Measurements from ENCODE around the gene HOXD9.

Gene HOXD9

GRCh38 chr2:176156807-176157498 lies 34.4 kb downstream of the HOXD9 start, which contains the start of gene HOXD3:
Gene HOXD3, plus strand, starts transcription at chr2:176157307. Its CDS starts 11,808 bp downstream, at chr2:176169115.
- H3K9me3 ChIP-seq (ENCODE audit: insufficient read depth, low read length), result no peaks in the 10 kb centered on the region
- peaks cover 14% of the 10 kb centered on the region for H3K4me1 ChIP-seq (ENCODE audit: insufficient read depth, insufficient read length)
- TF ChIP-seq YY1 (IDR thresholded peaks at IDR 0.05; ENCODE audit: insufficient read depth, insufficient read length) (no peak), ZNF274 (IDR thresholded peaks at IDR 0.05; ENCODE audit: low read depth, low read length) (no peak), SUZ12 (IDR thresholded peaks at IDR 0.05; ENCODE audit: extremely low read depth, insufficient read depth, insufficient read length) (no peak)
- peaks cover 100% of the 10 kb centered on the region for H3K27me3 ChIP-seq (ENCODE audit: insufficient read depth, insufficient read length)
- no peaks in the 10 kb centered on the region for H3K36me3 ChIP-seq (ENCODE audit: insufficient read depth, insufficient read length, low read length)
- H3K4me3 ChIP-seq (ENCODE audit: insufficient read length, low read depth), result peak within 1 kb of the TSS; percentile 8
- H3K9ac ChIP-seq (ENCODE audit: insufficient read length, low read depth), result no peak within 1 kb of the TSS
- no peak for DNase-seq (ENCODE audit: low read depth, low spot score)

GRCh38 chr2:176157499-176158185 lies 35.1 kb downstream of the HOXD9 start:
- no peak for DNase-seq (ENCODE audit: low read depth, low spot score)
- no peaks in the 10 kb centered on the region for H3K36me3 ChIP-seq (ENCODE audit: insufficient read depth, insufficient read length, low read length)
- no peaks in the 10 kb centered on the region for H3K9me3 ChIP-seq (ENCODE audit: insufficient read depth, low read length)
- no peak for TF ChIP-seq ZNF274 (IDR thresholded peaks at IDR 0.05; ENCODE audit: low read depth, low read length)
- TF ChIP-seq SUZ12 (IDR thresholded peaks at IDR 0.05; ENCODE audit: extremely low read depth, insufficient read depth, insufficient read length), result peak; percentile 97
- H3K4me1 ChIP-seq (ENCODE audit: insufficient read depth, insufficient read length), result peaks cover 14% of the 10 kb centered on the region
- H3K4me3 ChIP-seq (ENCODE audit: insufficient read length, low read depth), result peak overlapping the region; percentile 8
- peaks cover 100% of the 10 kb centered on the region for H3K27me3 ChIP-seq (ENCODE audit: insufficient read depth, insufficient read length)
- no peak overlapping the region for H3K9ac ChIP-seq (ENCODE audit: insufficient read length, low read depth)

DNA sequence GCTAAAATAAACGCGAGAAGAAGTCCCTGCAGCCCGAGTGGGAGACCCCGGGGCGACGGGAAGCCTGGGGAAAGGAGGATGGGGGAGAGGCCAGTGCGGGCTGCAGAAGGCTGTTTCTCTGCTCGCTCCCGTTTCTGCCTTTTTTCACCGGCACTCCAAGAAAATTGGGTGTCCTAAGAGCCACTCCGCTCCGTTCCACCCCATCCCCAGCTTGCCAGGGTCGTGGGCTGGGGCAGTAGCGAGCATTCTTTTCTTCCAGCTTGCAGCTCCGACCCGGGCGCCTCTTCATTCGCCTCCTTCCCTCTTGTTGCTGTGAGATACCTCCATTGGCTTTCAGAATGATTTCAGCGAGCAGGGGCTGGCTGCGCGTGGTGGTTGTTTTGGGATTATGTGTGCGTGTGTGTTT lies 35.7 kb downstream of the HOXD9 start:
- Histone ChIP-seq H3K27me3 (ENCODE audit: insufficient read depth, insufficient read length) (peaks cover 100% of the 10 kb centered on the region), H3K4me3 (ENCODE audit: insufficient read length, low read depth) (no peak overlapping the region), H3K36me3 (ENCODE audit: insufficient read depth, insufficient read length, low read length) (no peaks in the 10 kb centered on the region), H3K9me3 (ENCODE audit: insufficient read depth, low read length) (no peaks in the 10 kb centered on the region), H3K9ac (ENCODE audit: insufficient read length, low read depth) (no peak overlapping the region), H3K4me1 (ENCODE audit: insufficient read depth, insufficient read length) (peaks cover 14% of the 10 kb centered on the region)
- no peak for DNase-seq (ENCODE audit: low read depth, low spot score)
- TF ChIP-seq SUZ12 (IDR thresholded peaks at IDR 0.05; ENCODE audit: extremely low read depth, insufficient read depth, insufficient read length), result no peak
- TF ChIP-seq YY1 (IDR thresholded peaks at IDR 0.05; ENCODE audit: insufficient read depth, insufficient read length), result no peak
- no peak for TF ChIP-seq ZNF274 (IDR thresholded peaks at IDR 0.05; ENCODE audit: low read depth, low read length)

- H3K9ac ChIP-seq (ENCODE audit: insufficient read length, low read depth), result no peak overlapping the region
- H3K9me3 ChIP-seq (ENCODE audit: insufficient read depth, low read length), result no peaks in the 10 kb centered on the region
Observed at GRCh38 chr2:176158855-176159662, 36.5 kb downstream of the HOXD9 start.

DNA sequence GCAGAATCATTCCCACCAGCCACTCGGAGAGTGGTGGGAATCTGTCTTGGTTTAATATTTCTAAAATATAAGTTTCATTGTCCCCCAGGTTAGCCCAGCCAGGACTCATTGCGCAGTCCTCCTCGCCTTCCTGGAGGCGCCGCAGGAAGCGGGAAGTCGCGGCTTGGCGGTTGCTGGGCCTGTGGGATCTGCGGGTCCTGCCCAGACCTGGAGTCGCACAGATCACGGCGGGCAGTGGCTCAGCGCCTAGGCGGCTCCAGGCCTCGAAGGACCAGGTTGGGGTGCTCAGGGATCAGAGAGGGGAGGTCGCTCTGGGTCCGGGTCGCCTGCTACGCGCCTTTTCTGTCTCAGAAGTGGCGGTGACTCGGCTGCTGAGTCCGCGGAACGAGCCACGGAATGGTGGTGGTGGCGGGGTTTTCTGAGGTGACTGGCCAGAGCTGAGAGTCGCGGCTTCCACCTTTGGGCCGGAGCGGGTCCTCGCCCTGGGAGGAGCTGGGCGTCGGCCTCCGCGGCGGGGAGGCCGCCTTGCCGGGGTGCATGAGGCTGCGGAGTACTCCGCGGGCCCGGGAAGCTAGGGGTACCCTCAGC lies 37.2 kb downstream of the HOXD9 start:
- DNase-seq (ENCODE audit: low read depth, low spot score), result no peak
- peaks cover 21% of the 10 kb centered on the region for H3K4me1 ChIP-seq (ENCODE audit: insufficient read depth, insufficient read length)
- peaks cover 100% of the 10 kb centered on the region for H3K27me3 ChIP-seq (ENCODE audit: insufficient read depth, insufficient read length)
- no peaks in the 10 kb centered on the region for H3K36me3 ChIP-seq (ENCODE audit: insufficient read depth, insufficient read length, low read length)
- H3K9ac ChIP-seq (ENCODE audit: insufficient read length, low read depth), result peak overlapping the region; percentile 61
- TF ChIP-seq YY1 (IDR thresholded peaks at IDR 0.05; ENCODE audit: insufficient read depth, insufficient read length) (no peak), SUZ12 (IDR thresholded peaks at IDR 0.05; ENCODE audit: extremely low read depth, insufficient read depth, insufficient read length) (no peak)
- H3K9me3 ChIP-seq (ENCODE audit: insufficient read depth, low read length), result no peaks in the 10 kb centered on the region
- peak overlapping the region; percentile 26 for H3K4me3 ChIP-seq (ENCODE audit: insufficient read length, low read depth)

More at GRCh38 chr2:176158855-176159662, 36.5 kb downstream of the HOXD9 start:
- DNase-seq (ENCODE audit: low read depth, low spot score), result no peak
- no peaks in the 10 kb centered on the region for H3K36me3 ChIP-seq (ENCODE audit: insufficient read depth, insufficient read length, low read length)
- peaks cover 100% of the 10 kb centered on the region for H3K27me3 ChIP-seq (ENCODE audit: insufficient read depth, insufficient read length)
- TF ChIP-seq SUZ12 (IDR thresholded peaks at IDR 0.05; ENCODE audit: extremely low read depth, insufficient read depth, insufficient read length), result no peak
- no peak for TF ChIP-seq YY1 (IDR thresholded peaks at IDR 0.05; ENCODE audit: insufficient read depth, insufficient read length)
- TF ChIP-seq ZNF274 (IDR thresholded peaks at IDR 0.05; ENCODE audit: low read depth, low read length), result no peak
- H3K4me1 ChIP-seq (ENCODE audit: insufficient read depth, insufficient read length), result peaks cover 18% of the 10 kb centered on the region
- H3K4me3 ChIP-seq (ENCODE audit: insufficient read length, low read depth), result peak overlapping the region; percentile 26

DNA sequence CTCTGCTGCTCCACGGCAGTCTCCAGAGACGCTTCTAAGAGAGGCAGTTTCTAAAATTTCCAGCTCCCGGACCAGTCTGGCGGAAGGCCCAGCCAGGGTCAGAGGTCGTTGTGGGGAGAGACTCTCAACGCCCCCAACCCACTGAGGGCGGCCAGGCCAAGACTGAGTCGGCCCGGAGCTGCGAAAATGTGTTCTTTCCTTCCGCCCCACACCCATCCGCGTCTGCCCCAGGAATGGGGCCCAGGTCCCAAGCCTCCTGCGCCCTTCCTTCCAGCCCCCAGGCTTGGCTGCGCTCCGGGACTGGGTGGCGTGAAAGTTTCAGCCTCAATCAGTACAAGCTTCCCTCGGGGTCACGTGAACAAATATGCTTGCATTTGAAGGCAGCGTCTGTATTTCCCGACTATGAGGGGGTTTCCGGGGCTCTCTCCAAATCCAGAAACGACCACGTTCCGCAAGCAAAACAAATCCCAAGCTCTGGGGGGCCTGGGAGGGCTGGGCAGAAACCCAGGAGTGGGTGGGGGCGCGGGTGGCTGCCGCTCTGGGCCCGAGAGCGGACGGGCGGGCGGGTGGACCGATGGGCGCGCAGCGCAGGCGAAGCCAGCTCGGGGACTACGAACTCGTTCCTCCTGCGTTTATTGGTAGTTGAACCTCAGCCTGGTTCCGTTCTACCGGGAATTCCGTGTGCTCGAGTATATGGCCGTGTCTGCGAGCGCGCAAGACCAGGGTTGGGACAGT lies 37.9 kb downstream of the HOXD9 start:
- Histone ChIP-seq H3K4me1 (ENCODE audit: insufficient read depth, insufficient read length) (peaks cover 22% of the 10 kb centered on the region), H3K36me3 (ENCODE audit: insufficient read depth, insufficient read length, low read length) (no peaks in the 10 kb centered on the region), H3K9me3 (ENCODE audit: insufficient read depth, low read length) (no peaks in the 10 kb centered on the region), H3K27me3 (ENCODE audit: insufficient read depth, insufficient read length) (peaks cover 100% of the 10 kb centered on the region), H3K4me3 (ENCODE audit: insufficient read length, low read depth) (peak overlapping the region; percentile 26), H3K9ac (ENCODE audit: insufficient read length, low read depth) (peak overlapping the region; percentile 61)
- TF ChIP-seq ZNF274 (IDR thresholded peaks at IDR 0.05; ENCODE audit: low read depth, low read length) (no peak), SUZ12 (IDR thresholded peaks at IDR 0.05; ENCODE audit: extremely low read depth, insufficient read depth, insufficient read length) (peak; percentile 97)
- no peak for DNase-seq (ENCODE audit: low read depth, low spot score)
